ENCODE measurements around the gene GCNT4. TPM values are rescaled to one million over a fixed set of nuclear protein-coding genes. Genes with fewer than 3 reads are reported as not detected.
A peak's percentile ranks its signal among the peaks of the same experiment; 100 is the strongest.
"Not testable (repeated sequence)": the region's sequence is repeated elsewhere in the genome, so short reads cannot be mapped to it uniquely, and the experiment has no call there.

The GCNT4 gene, protein sequence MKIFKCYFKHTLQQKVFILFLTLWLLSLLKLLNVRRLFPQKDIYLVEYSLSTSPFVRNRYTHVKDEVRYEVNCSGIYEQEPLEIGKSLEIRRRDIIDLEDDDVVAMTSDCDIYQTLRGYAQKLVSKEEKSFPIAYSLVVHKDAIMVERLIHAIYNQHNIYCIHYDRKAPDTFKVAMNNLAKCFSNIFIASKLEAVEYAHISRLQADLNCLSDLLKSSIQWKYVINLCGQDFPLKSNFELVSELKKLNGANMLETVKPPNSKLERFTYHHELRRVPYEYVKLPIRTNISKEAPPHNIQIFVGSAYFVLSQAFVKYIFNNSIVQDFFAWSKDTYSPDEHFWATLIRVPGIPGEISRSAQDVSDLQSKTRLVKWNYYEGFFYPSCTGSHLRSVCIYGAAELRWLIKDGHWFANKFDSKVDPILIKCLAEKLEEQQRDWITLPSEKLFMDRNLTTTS
- 2.9 TPM for polyA plus RNA-seq (2013, experiment 1 of 2)
- polyA plus RNA-seq (2013, experiment 2 of 2), result 2.3 TPM

GRCh38 chr5:75052192-75053053 lies at the start of gene GCNT4:
TSS of gene GCNT4 (minus strand) at chr5:75052558. CDS start at chr5:75030037, 22,521 bp downstream.
- H3K4me1 ChIP-seq (ENCODE audit: control insufficient read depth, insufficient read depth, low read length, poor library complexity, severe bottlenecking), result peaks cover 45% of the 10 kb centered on the region
- no peaks in the 10 kb centered on the region for H3K9me3 ChIP-seq (ENCODE audit: control insufficient read depth, low read length)
- H3K36me3 ChIP-seq (ENCODE audit: control insufficient read depth, insufficient read depth, low read length), result peaks cover under 1% of the 10 kb centered on the region
- 0% methylated on average over 59 to 60 of the region's 74 CpGs for WGBS, 2 experiments (ENCODE audit: insufficient coverage in 2 of 2)
- peak within 1 kb of the TSS; percentile 87 for H3K27ac ChIP-seq (ENCODE audit: low read depth, low read length, severe bottlenecking)
- H3K4me3 ChIP-seq (ENCODE audit: extremely low read depth, insufficient read depth, low read length, poor library complexity, severe bottlenecking), result peak within 1 kb of the TSS; percentile 73

DNA sequence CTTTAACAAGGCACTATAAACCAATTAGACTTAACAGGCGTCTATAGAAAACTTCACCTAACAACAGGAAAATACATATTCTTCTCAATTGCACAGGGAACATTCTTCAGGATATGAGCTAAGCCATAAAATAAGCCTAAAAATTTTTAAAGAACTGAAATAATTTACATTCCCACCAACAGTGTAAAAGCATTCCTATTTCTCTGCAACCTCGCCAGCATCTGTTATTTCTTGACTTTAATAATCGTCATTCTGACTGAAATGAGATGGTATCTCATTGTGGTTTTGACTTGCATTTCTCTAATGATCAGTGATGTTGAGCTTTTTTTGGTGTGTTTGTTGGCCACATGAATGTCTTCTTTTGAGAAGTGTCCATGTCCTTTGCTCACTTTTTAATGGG lies 43.6 kb upstream of the GCNT4 start:
- H3K4me1 ChIP-seq (ENCODE audit: control insufficient read depth, insufficient read depth, low read length, poor library complexity, severe bottlenecking); H3K4me3 ChIP-seq (ENCODE audit: extremely low read depth, insufficient read depth, low read length, poor library complexity, severe bottlenecking); H3K36me3 ChIP-seq (ENCODE audit: control insufficient read depth, insufficient read depth, low read length); H3K9me3 ChIP-seq (ENCODE audit: control insufficient read depth, low read length); H3K27ac ChIP-seq (ENCODE audit: low read depth, low read length, severe bottlenecking): not testable (repeated sequence)
- 76 to 100% methylated on average over 1 to 2 of the region's 3 CpGs for WGBS, 2 experiments (ENCODE audit: insufficient coverage in 2 of 2)

- Histone ChIP-seq H3K4me1 (ENCODE audit: control insufficient read depth, insufficient read depth, low read length, poor library complexity, severe bottlenecking) (peaks cover 4% of the 10 kb centered on the region), H3K4me3 (ENCODE audit: extremely low read depth, insufficient read depth, low read length, poor library complexity, severe bottlenecking) (no peak overlapping the region), H3K36me3 (ENCODE audit: control insufficient read depth, insufficient read depth, low read length) (no peaks in the 10 kb centered on the region), H3K27ac (ENCODE audit: low read depth, low read length, severe bottlenecking) (no peak overlapping the region), H3K9me3 (ENCODE audit: control insufficient read depth, low read length) (no peaks in the 10 kb centered on the region)
- no CpG with 5 or more reads among the region's 3 CpGs for WGBS, 2 experiments (ENCODE audit: insufficient coverage in 2 of 2)
Observed at GRCh38 chr5:75091597-75091996, 39.2 kb upstream of the GCNT4 start.

DNA sequence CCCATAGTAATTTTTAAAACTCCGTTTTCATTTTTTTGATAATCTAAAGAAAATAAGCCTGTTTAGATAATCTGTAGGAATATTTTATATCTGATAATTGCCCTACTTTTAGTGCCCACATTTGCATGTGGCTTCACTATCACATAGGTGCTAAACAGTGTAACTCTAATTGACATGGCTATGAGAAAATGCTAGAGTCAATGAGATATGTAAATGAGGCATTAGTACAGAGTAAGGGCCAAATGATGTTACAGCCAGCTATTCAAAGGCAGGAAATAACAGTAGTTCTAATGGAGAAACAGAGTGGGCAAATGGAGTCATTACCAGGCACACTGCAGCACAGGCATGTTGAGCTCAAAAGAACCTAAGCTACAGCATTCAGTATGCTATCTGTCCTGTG lies 37.3 kb upstream of the GCNT4 start:
- Histone ChIP-seq H3K27ac (ENCODE audit: low read depth, low read length, severe bottlenecking) (no peak overlapping the region), H3K36me3 (ENCODE audit: control insufficient read depth, insufficient read depth, low read length) (no peaks in the 10 kb centered on the region), H3K4me3 (ENCODE audit: extremely low read depth, insufficient read depth, low read length, poor library complexity, severe bottlenecking) (no peak overlapping the region), H3K4me1 (ENCODE audit: control insufficient read depth, insufficient read depth, low read length, poor library complexity, severe bottlenecking) (peaks cover 4% of the 10 kb centered on the region), H3K9me3 (ENCODE audit: control insufficient read depth, low read length) (no peaks in the 10 kb centered on the region)
- WGBS, 2 experiments (ENCODE audit: insufficient coverage in 2 of 2), result no CpG with 5 or more reads among the region's 1 CpG

DNA sequence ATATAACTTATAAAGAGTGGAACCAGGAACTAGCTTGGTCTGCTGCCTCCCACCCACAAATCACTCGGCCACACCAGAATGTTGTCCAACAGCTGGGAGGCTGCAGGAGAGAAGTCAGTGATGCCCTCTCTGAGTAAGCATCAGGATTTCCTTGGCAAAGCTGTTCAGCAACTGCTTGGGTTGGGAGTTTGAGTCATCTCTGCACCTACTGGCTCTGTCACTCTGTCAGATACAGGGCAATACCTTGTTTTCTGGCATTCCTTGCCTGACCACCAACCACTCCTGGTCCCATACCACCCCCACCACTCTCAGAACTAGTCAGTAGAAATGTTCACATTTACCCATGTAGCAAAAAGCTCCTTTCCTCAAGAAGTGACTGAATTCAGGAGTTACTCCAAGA lies 36.8 kb upstream of the GCNT4 start:
- Histone ChIP-seq H3K36me3 (ENCODE audit: control insufficient read depth, insufficient read depth, low read length) (no peaks in the 10 kb centered on the region), H3K4me3 (ENCODE audit: extremely low read depth, insufficient read depth, low read length, poor library complexity, severe bottlenecking) (no peak overlapping the region), H3K27ac (ENCODE audit: low read depth, low read length, severe bottlenecking) (no peak overlapping the region), H3K9me3 (ENCODE audit: control insufficient read depth, low read length) (no peaks in the 10 kb centered on the region), H3K4me1 (ENCODE audit: control insufficient read depth, insufficient read depth, low read length, poor library complexity, severe bottlenecking) (peaks cover 4% of the 10 kb centered on the region)
- WGBS, 2 experiments (ENCODE audit: insufficient coverage in 2 of 2), result no CpG with 5 or more reads among the region's 1 CpG

DNA sequence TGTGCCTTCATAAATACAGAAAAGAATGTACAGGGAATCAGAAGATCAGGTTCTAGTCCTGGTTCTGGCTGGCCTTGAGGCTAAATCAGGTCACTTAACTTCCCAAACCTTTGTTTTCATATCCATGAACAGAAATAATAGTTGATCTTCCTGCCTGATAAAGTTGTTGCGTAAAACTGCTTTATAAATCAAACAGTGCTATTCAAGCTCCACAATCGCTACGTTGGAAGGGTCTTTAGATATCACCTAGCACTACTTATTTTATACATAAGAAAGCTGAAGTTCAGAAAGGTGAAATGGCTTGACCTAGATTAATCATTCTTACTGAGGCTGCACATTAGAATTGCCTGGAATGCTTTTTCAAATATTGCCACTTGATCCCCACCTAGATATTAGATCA lies 36.3 kb upstream of the GCNT4 start:
- peaks cover 4% of the 10 kb centered on the region for H3K4me1 ChIP-seq (ENCODE audit: control insufficient read depth, insufficient read depth, low read length, poor library complexity, severe bottlenecking)
- no peaks in the 10 kb centered on the region for H3K9me3 ChIP-seq (ENCODE audit: control insufficient read depth, low read length)
- no CpG with 5 or more reads among the region's 3 CpGs for WGBS, 2 experiments (ENCODE audit: insufficient coverage in 2 of 2)
- no peaks in the 10 kb centered on the region for H3K36me3 ChIP-seq (ENCODE audit: control insufficient read depth, insufficient read depth, low read length)
- H3K4me3 ChIP-seq (ENCODE audit: extremely low read depth, insufficient read depth, low read length, poor library complexity, severe bottlenecking), result no peak overlapping the region
- H3K27ac ChIP-seq (ENCODE audit: low read depth, low read length, severe bottlenecking), result no peak overlapping the region

GRCh38 chr5:75081510-75081909 lies 29.2 kb upstream of the GCNT4 start:
- WGBS, 2 experiments (ENCODE audit: insufficient coverage in 2 of 2), result no CpG with 5 or more reads among the region's 2 CpGs
- H3K4me3 ChIP-seq (ENCODE audit: extremely low read depth, insufficient read depth, low read length, poor library complexity, severe bottlenecking), result no peak overlapping the region
- H3K27ac ChIP-seq (ENCODE audit: low read depth, low read length, severe bottlenecking), result no peak overlapping the region
- no peaks in the 10 kb centered on the region for H3K4me1 ChIP-seq (ENCODE audit: control insufficient read depth, insufficient read depth, low read length, poor library complexity, severe bottlenecking)
- no peaks in the 10 kb centered on the region for H3K36me3 ChIP-seq (ENCODE audit: control insufficient read depth, insufficient read depth, low read length)
- H3K9me3 ChIP-seq (ENCODE audit: control insufficient read depth, low read length), result no peaks in the 10 kb centered on the region

DNA sequence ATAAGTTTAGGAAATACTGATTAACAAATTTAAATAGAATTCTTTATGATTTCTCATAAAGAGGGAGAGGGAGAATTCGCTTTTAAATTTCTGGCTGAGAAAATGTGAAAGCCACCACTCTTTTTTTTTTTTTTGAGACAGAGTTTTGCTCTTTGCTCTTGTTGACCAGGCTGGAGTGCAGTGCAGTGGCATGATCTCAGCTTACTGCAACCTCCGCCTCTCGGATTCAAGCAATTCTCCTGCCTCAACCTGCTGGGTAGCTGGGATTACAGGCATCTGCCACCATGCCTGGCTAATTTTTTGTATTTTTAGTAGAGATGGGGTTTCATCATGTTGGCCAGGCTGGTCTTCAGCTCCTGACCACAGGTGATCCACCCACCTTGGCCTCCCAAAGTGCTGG lies 27.0 kb upstream of the GCNT4 start:
- H3K4me1 ChIP-seq (ENCODE audit: control insufficient read depth, insufficient read depth, low read length, poor library complexity, severe bottlenecking); H3K4me3 ChIP-seq (ENCODE audit: extremely low read depth, insufficient read depth, low read length, poor library complexity, severe bottlenecking); H3K27ac ChIP-seq (ENCODE audit: low read depth, low read length, severe bottlenecking); H3K9me3 ChIP-seq (ENCODE audit: control insufficient read depth, low read length); H3K36me3 ChIP-seq (ENCODE audit: control insufficient read depth, insufficient read depth, low read length): not testable (repeated sequence)
- 100% methylated on average over 2 of the region's 3 CpGs; no CpG with 5 or more reads in 1 of the 2 experiments for WGBS, 2 experiments (ENCODE audit: insufficient coverage in 2 of 2)

GRCh38 chr5:75078027-75078426 lies 25.7 kb upstream of the GCNT4 start:
- H3K27ac ChIP-seq (ENCODE audit: low read depth, low read length, severe bottlenecking), result no peak overlapping the region
- 80% methylated on average over 1 of the region's 5 CpGs; no CpG with 5 or more reads in 1 of the 2 experiments for WGBS, 2 experiments (ENCODE audit: insufficient coverage in 2 of 2)
- no peaks in the 10 kb centered on the region for H3K4me1 ChIP-seq (ENCODE audit: control insufficient read depth, insufficient read depth, low read length, poor library complexity, severe bottlenecking)
- H3K36me3 ChIP-seq (ENCODE audit: control insufficient read depth, insufficient read depth, low read length), result no peaks in the 10 kb centered on the region
- no peak overlapping the region for H3K4me3 ChIP-seq (ENCODE audit: extremely low read depth, insufficient read depth, low read length, poor library complexity, severe bottlenecking)
- no peaks in the 10 kb centered on the region for H3K9me3 ChIP-seq (ENCODE audit: control insufficient read depth, low read length)

- no peaks in the 10 kb centered on the region for H3K36me3 ChIP-seq (ENCODE audit: control insufficient read depth, insufficient read depth, low read length)
- no peaks in the 10 kb centered on the region for H3K9me3 ChIP-seq (ENCODE audit: control insufficient read depth, low read length)
- no peak overlapping the region for H3K4me3 ChIP-seq (ENCODE audit: extremely low read depth, insufficient read depth, low read length, poor library complexity, severe bottlenecking)
- no peak overlapping the region for H3K27ac ChIP-seq (ENCODE audit: low read depth, low read length, severe bottlenecking)
- no peaks in the 10 kb centered on the region for H3K4me1 ChIP-seq (ENCODE audit: control insufficient read depth, insufficient read depth, low read length, poor library complexity, severe bottlenecking)
Observed at GRCh38 chr5:75072061-75072460, 19.7 kb upstream of the GCNT4 start.

GRCh38 chr5:75071100-75071499 lies 18.7 kb upstream of the GCNT4 start:
- Histone ChIP-seq H3K4me3 (ENCODE audit: extremely low read depth, insufficient read depth, low read length, poor library complexity, severe bottlenecking) (no peak overlapping the region), H3K4me1 (ENCODE audit: control insufficient read depth, insufficient read depth, low read length, poor library complexity, severe bottlenecking) (no peaks in the 10 kb centered on the region), H3K27ac (ENCODE audit: low read depth, low read length, severe bottlenecking) (no peak overlapping the region), H3K36me3 (ENCODE audit: control insufficient read depth, insufficient read depth, low read length) (no peaks in the 10 kb centered on the region), H3K9me3 (ENCODE audit: control insufficient read depth, low read length) (no peaks in the 10 kb centered on the region)

All from mesodermal cell (in vitro differentiated cells).